ENCODE measurements around the gene NOC3L. TPM values are rescaled to one million over a fixed set of nuclear protein-coding genes. Genes with fewer than 3 reads are reported as not detected.

NOC3L gene
- total and polyA plus RNA-seq, 9 of the 15 experiments (the other 6 are each of a cell fraction or from before 2014, with no cell fraction given) = 23.8 to 57.6 (median 32.6) TPM

DNA sequence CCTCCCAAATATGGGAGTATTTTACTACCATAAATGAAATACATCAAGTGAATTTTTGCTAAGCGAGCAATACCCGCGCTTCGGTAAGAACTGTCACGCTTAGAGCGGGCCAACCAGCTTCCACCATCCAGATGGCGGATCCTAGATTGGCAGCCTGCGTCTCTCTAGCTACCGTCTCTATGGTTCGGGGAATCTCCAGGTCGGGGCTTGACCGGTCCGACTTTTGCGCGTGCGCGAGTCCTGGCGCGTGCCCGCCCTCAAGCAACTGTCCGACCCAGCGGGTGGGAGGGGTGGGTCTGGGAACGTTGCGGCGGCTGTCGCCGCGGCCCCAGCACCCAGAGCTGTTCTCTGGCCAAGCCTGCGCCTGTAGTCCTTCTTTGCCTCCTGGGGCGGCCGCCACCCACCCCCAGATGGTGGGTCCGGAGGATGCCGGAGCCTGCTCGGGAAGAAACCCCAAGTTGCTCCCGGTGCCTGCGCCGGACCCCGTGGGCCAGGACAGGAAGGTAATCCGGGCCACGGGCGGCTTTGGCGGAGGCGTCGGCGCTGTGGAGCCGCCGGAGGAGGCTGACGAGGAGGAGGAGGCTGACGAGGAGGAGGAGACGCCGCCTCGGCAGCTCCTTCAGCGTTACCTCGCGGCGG is 39.6 kb upstream of the NOC3L start, which contains the start of gene TBC1D12 (continued):
- no peak for TF ChIP-seq OTX1 (CRISPR knock-in tag; IDR thresholded peaks at IDR 0.05)
- no peak for TF ChIP-seq KDM2B (CRISPR knock-in tag; IDR thresholded peaks at IDR 0.05)
- no peak for TF ChIP-seq BDP1 (IDR thresholded peaks at IDR 0.05; ENCODE audit: insufficient read depth, insufficient read length)
- TF ChIP-seq, protein P1, sequence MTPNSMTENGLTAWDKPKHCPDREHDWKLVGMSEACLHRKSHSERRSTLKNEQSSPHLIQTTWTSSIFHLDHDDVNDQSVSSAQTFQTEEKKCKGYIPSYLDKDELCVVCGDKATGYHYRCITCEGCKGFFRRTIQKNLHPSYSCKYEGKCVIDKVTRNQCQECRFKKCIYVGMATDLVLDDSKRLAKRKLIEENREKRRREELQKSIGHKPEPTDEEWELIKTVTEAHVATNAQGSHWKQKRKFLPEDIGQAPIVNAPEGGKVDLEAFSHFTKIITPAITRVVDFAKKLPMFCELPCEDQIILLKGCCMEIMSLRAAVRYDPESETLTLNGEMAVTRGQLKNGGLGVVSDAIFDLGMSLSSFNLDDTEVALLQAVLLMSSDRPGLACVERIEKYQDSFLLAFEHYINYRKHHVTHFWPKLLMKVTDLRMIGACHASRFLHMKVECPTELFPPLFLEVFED (CRISPR knock-in tag; conservative IDR thresholded peaks at IDR 0.05) = no peak
- TF ChIP-seq TFAM (CRISPR knock-in tag; conservative IDR thresholded peaks at IDR 0.05) = no peak
- TF ChIP-seq ZNF408 (CRISPR knock-in tag; IDR thresholded peaks at IDR 0.05; ENCODE audit: low read depth) = no peak
- TF ChIP-seq ZBTB26 (CRISPR knock-in tag; IDR thresholded peaks at IDR 0.05) = no peak
- TF ChIP-seq STAG1 (CRISPR knock-in tag; IDR thresholded peaks at IDR 0.05; ENCODE audit: borderline replicate concordance) = no peak
- TF ChIP-seq, protein P2, sequence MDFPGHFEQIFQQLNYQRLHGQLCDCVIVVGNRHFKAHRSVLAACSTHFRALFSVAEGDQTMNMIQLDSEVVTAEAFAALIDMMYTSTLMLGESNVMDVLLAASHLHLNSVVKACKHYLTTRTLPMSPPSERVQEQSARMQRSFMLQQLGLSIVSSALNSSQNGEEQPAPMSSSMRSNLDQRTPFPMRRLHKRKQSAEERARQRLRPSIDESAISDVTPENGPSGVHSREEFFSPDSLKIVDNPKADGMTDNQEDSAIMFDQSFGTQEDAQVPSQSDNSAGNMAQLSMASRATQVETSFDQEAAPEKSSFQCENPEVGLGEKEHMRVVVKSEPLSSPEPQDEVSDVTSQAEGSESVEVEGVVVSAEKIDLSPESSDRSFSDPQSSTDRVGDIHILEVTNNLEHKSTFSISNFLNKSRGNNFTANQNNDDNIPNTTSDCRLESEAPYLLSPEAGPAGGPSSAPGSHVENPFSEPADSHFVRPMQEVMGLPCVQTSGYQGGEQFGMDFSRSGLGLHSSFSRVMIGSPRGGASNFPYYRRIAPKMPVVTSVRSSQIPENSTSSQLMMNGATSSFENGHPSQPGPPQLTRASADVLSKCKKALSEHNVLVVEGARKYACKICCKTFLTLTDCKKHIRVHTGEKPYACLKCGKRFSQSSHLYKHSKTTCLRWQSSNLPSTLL (IDR thresholded peaks at IDR 0.05) = no peak
- TF ChIP-seq MNT (conservative IDR thresholded peaks at IDR 0.05) = no peak; a peak in 1 of 4 replicates
- no peak for TF ChIP-seq ZNF589 (CRISPR knock-in tag; IDR thresholded peaks at IDR 0.05; ENCODE audit: low read depth)
- no peak for TF ChIP-seq ZNF212 (CRISPR knock-in tag; IDR thresholded peaks at IDR 0.05)
- no peak for TF ChIP-seq NCOA6 (IDR thresholded peaks at IDR 0.05)
- no peak for TF ChIP-seq ZNF280B (CRISPR knock-in tag; IDR thresholded peaks at IDR 0.05)
- no peak for TF ChIP-seq RBM34 (IDR thresholded peaks at IDR 0.05; ENCODE audit: borderline replicate concordance, insufficient read depth, low read length)
- TF ChIP-seq HNRNPK (IDR thresholded peaks at IDR 0.05; ENCODE audit: low read depth, low read length, poor library complexity, severe bottlenecking) = no peak
- no peak for TF ChIP-seq ZNF551 (CRISPR knock-in tag; IDR thresholded peaks at IDR 0.05)
- no peak for TF ChIP-seq ILF3 (IDR thresholded peaks at IDR 0.05; ENCODE audit: borderline replicate concordance)
- TF ChIP-seq, protein P3, sequence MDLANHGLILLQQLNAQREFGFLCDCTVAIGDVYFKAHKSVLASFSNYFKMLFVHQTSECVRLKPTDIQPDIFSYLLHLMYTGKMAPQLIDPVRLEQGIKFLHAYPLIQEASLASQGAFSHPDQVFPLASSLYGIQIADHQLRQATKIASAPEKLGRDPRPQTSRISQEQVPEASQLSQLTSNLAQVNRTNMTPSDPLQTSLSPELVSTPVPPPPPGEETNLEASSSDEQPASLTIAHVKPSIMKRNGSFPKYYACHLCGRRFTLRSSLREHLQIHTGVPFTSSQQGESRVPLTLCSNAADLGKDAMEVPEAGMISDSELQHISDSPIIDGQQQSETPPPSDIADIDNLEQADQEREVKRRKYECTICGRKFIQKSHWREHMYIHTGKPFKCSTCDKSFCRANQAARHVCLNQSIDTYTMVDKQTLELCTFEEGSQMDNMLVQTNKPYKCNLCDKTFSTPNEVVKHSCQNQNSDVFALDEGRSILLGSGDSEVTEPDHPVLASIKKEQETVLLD (IDR thresholded peaks at IDR 0.05) = no peak
